H9 (cell line): ENCODE data around the gene WDR27. TPM values are rescaled to one million over a fixed set of nuclear protein-coding genes. Genes with fewer than 3 reads are reported as not detected.

Source experiments
- DNase-seq: peaks from one replicate; pipeline ENCODE4 v3.0.0-alpha.2; 2017
- H2AFZ ChIP-seq: one replicate; pipeline ENCODE4 v1.6.1; 2013; ENCODE audit warnings: mild to moderate bottlenecking, low read length, control low read depth, moderate library complexity
- H2AK5ac ChIP-seq: 2 replicates; pipeline ENCODE4 v1.6.1; 2013; ENCODE audit warnings: low read length, control low read depth, mixed read lengths; ENCODE audit not compliant: insufficient read length
- H2BK120ac ChIP-seq: one replicate; pipeline ENCODE4 v1.6.1; 2013; ENCODE audit warnings: low read depth, mild to moderate bottlenecking, low read length, control low read depth, inconsistent platforms; ENCODE audit not compliant: poor library complexity, severe bottlenecking
- H2BK12ac ChIP-seq: 2 replicates; pipeline ENCODE4 v1.6.1; 2013; ENCODE audit warnings: low read length, control low read depth, mixed read lengths, low read depth; ENCODE audit not compliant: insufficient read length
- H2BK15ac ChIP-seq: 2 replicates; pipeline ENCODE4 v1.6.1; 2013; ENCODE audit warnings: low read depth, low read length, control low read depth
- H2BK20ac ChIP-seq: one replicate; pipeline ENCODE4 v1.6.1; 2013; ENCODE audit warnings: low read depth, mild to moderate bottlenecking, low read length, control low read depth, inconsistent platforms; ENCODE audit not compliant: poor library complexity, severe bottlenecking
- H2BK5ac ChIP-seq: 2 replicates; pipeline ENCODE4 v1.6.1; 2013; ENCODE audit warnings: low read length, control low read depth, mixed read lengths; ENCODE audit not compliant: insufficient read length
- H3K14ac ChIP-seq: 2 replicates; pipeline ENCODE4 v1.6.1; 2013; ENCODE audit warnings: low read length, control low read depth; ENCODE audit not compliant: insufficient read depth
- H3K18ac ChIP-seq: 2 replicates; pipeline ENCODE4 v1.6.1; 2013; ENCODE audit warnings: low read depth, mild to moderate bottlenecking, mixed read lengths, low read length, control low read depth; ENCODE audit not compliant: insufficient read length
- H3K23ac ChIP-seq: 2 replicates; pipeline ENCODE4 v1.6.1; 2013; ENCODE audit warnings: low read length, control low read depth, mixed read lengths, low read depth; ENCODE audit not compliant: insufficient read length
- H3K23me2 ChIP-seq: 2 replicates; pipeline ENCODE4 v1.6.1; 2013; ENCODE audit warnings: low read depth, mild to moderate bottlenecking, mixed read lengths, low read length, control low read depth; ENCODE audit not compliant: insufficient read length, poor library complexity, severe bottlenecking
- H3K27ac ChIP-seq: 2 replicates; pipeline ENCODE4 v1.5.1; 2013; ENCODE audit warnings: low read length, control low read depth, mixed read lengths, low read depth; ENCODE audit not compliant: insufficient read length
- H3K27me3 ChIP-seq: 2 replicates; pipeline ENCODE4 v1.6.1; 2013; ENCODE audit warnings: low read length, control low read depth, inconsistent platforms; ENCODE audit not compliant: insufficient read depth
- H3K4ac ChIP-seq: 2 replicates; pipeline ENCODE4 v1.6.1; 2013; ENCODE audit warnings: low read depth, mild to moderate bottlenecking, control low read depth, inconsistent platforms, low read length, moderate library complexity
- H3K4me1 ChIP-seq: 2 replicates; pipeline ENCODE4 v1.6.1; 2013; ENCODE audit warnings: low read length, control low read depth, inconsistent platforms; ENCODE audit not compliant: insufficient read depth
- H3K4me2 ChIP-seq: 2 replicates; pipeline ENCODE4 v1.6.1; 2013; ENCODE audit warnings: low read length, control low read depth, mixed read lengths; ENCODE audit not compliant: insufficient read length, insufficient read depth
- H3K56ac ChIP-seq: 2 replicates; pipeline ENCODE4 v1.6.1; 2013; ENCODE audit warnings: low read depth, mild to moderate bottlenecking, mixed read lengths, low read length, control low read depth; ENCODE audit not compliant: insufficient read length
- H3K79me1 ChIP-seq: 2 replicates; pipeline ENCODE4 v1.6.1; 2013; ENCODE audit warnings: low read depth, mild to moderate bottlenecking, moderate library complexity, low read length, control low read depth, inconsistent platforms; ENCODE audit not compliant: insufficient read depth, poor library complexity, severe bottlenecking
- H3K79me2 ChIP-seq: 2 replicates; pipeline ENCODE4 v1.6.1; 2013; ENCODE audit warnings: low read length, control low read depth, inconsistent platforms; ENCODE audit not compliant: insufficient read depth
- H3K9ac ChIP-seq: 2 replicates; pipeline ENCODE4 v1.6.1; 2013; ENCODE audit warnings: low read length, control low read depth, mixed read lengths; ENCODE audit not compliant: insufficient read length; ENCODE audit errors: extremely low read depth
- H3K9me3 ChIP-seq: one replicate; pipeline ENCODE4 v1.6.1; 2013; ENCODE audit warnings: low read depth, low read length, inconsistent platforms; ENCODE audit not compliant: control insufficient read depth
- H3T11ph ChIP-seq: one replicate; pipeline ENCODE4 v1.6.1; 2013; ENCODE audit warnings: mild to moderate bottlenecking, low read length, control low read depth, inconsistent platforms
- H4K20me1 ChIP-seq: one replicate; pipeline ENCODE4 v1.6.1; 2013; ENCODE audit not compliant: control insufficient read depth, insufficient read length, insufficient read depth
- H4K5ac ChIP-seq: 2 replicates; pipeline ENCODE4 v1.6.1; 2013; ENCODE audit warnings: low read depth, mild to moderate bottlenecking, mixed read lengths, low read length, control low read depth; ENCODE audit not compliant: insufficient read length
- H4K8ac ChIP-seq: replicated peaks from 2 replicates; pipeline ENCODE4 v1.6.1; 2013; ENCODE audit warnings: low read length, control low read depth, mixed read lengths, low read depth; ENCODE audit not compliant: insufficient read length
- H4K91ac ChIP-seq: 2 replicates; pipeline ENCODE4 v1.6.1; 2013; ENCODE audit warnings: low read depth, mild to moderate bottlenecking, moderate library complexity, mixed read lengths, low read length, control low read depth; ENCODE audit not compliant: insufficient read length
- H3K27ac Mint-ChIP-seq, 3 experiments: 2 replicates in 2 of 3; 3 replicates in 1 of 3; pipeline ENCODE4 v1.8.0; 2020 to 2021; ENCODE audit warnings: mixed read lengths in 3 of 3, mild to moderate bottlenecking in 1 of 3, moderate library complexity in 1 of 3
- H3K27me3 Mint-ChIP-seq: 2 replicates; pipeline ENCODE4 v1.8.0; 2021; ENCODE audit warnings: low read depth, mild to moderate bottlenecking, moderate library complexity, mixed read lengths
- H3K36me3 Mint-ChIP-seq, 3 experiments: 2 replicates in 2 of 3; 3 replicates in 1 of 3; pipeline ENCODE4 v1.8.0; 2020 to 2021; ENCODE audit warnings: low read depth in 3 of 3, mixed read lengths in 3 of 3; ENCODE audit not compliant: insufficient read depth in 1 of 3
- H3K4me1 Mint-ChIP-seq, 2 experiments: 2 replicates each; pipeline ENCODE4 v1.8.0; 2020; ENCODE audit warnings: mixed read lengths in 2 of 2
- H3K4me3 Mint-ChIP-seq, 2 experiments: 2 replicates in 1 of 2; 3 replicates in 1 of 2; pipeline ENCODE4 v1.8.0; 2020 to 2021; ENCODE audit warnings: mild to moderate bottlenecking in 2 of 2, mixed read lengths in 2 of 2, moderate library complexity in 1 of 2
- H3K9me3 Mint-ChIP-seq, 2 experiments: 2 replicates in 1 of 2; 3 replicates in 1 of 2; pipeline ENCODE4 v1.8.0; 2020; ENCODE audit warnings: mild to moderate bottlenecking in 2 of 2, mixed read lengths in 2 of 2, moderate library complexity in 1 of 2
- WGBS: extraction: QIAGEN DNeasy Blood & Tissue Kit; methylation state at CpG from one replicate; pipeline ENCODE4 v1.1.7; 2013; ENCODE audit warnings: missing lambda C conversion rate, low lambda C conversion rate, mixed read lengths; ENCODE audit not compliant: insufficient read length; ENCODE audit errors: extremely low coverage; 5-methylcytosine and 5-hydroxymethylcytosine counted together
- total RNA-seq: library from RNA; stranded (reverse); gene quantifications from 2 replicates; pipeline ENCODE4 v1.2.1, GENCODE V29; 2021
- TF ChIP-seq, protein P1 (sequence below): fragments of 200-600 bp; sonication (generic); conservative IDR thresholded peaks from 3 replicates; pipeline ENCODE4 v1.8.0; 2021; ENCODE audit warnings: antibody characterized with exemption, mild to moderate bottlenecking

The WDR27 gene
- total RNA-seq, 1 experiment from 2014 or later = 48.7 TPM

DNA sequence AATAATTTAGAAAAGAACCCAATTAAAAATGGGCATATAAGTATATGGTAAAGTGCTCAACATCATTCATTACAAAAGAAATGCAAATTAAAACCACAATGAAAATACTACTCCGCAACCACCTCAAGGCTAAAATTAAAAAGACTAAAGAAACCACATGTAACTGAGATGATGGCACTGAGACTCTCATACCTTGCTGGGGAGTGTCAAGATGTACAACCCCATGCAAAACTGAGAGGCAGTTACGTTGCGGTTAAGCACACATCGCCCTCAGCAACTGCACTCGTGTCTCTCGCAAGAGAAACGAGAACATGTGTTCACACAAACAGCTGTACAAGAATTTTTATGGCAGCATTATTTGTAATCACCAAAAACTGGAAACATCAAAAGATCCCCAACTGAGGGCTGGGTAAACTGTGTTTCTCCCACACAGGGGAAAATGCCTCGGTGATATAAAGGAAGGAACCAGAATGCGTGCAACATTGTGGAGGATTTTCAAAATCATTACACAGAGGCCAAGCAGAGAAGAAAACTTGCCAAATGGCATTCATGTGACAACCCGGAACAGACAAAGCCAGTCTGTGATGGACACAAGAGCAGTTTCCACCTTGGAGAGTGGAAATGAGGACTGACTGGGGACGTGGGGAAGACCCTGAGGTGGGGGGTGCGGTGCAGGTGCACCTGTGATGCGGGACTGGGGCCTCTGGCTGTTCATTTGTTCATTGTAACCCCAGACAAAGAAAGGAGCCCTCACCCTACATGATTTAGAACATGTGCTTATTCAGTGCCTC is 144.9 kb downstream of the WDR27 start:
- Histone ChIP-seq H3T11ph (no peak overlapping the region), H3K9ac (no peak overlapping the region), H3K9me3 (no peaks in the 10 kb centered on the region), H3K79me2 (no peaks in the 10 kb centered on the region; the same call in 1 of the 2 replicates), H2AFZ (no peak overlapping the region), H3K23ac (no peak overlapping the region), H3K56ac (no peak overlapping the region), H3K27me3 (no peaks in the 10 kb centered on the region), H3K4me2 (no peak overlapping the region), H2BK15ac (no peak overlapping the region), H4K91ac (no peak overlapping the region), H3K79me1 (no peaks in the 10 kb centered on the region), H4K5ac (no peak overlapping the region), H2BK12ac (no peak overlapping the region), H3K14ac (peak overlapping the region; percentile 49; the same call in 1 of the 2 replicates), H3K4me1 (no peaks in the 10 kb centered on the region), H4K20me1 (no peaks in the 10 kb centered on the region), H4K8ac (no peak overlapping the region), H3K18ac (no peak overlapping the region), H3K23me2 (no peaks in the 10 kb centered on the region), H3K4ac (no peak overlapping the region), H2BK5ac (no peak overlapping the region), H2AK5ac (no peak overlapping the region), H2BK20ac (no peak overlapping the region), H3K27ac (no peak overlapping the region), H2BK120ac (no peak overlapping the region)
- Mint-ChIP-seq H3K27ac (peak overlapping the region in 2 of 3 experiments; percentile 58 to 62; a peak in 2 of 7 replicates), H3K4me3 (no peak overlapping the region), H3K4me1 (peaks cover 3 to 4% of the 10 kb centered on the region in 2 experiments; a peak in 2 of 4 replicates), H3K27me3 (no peaks in the 10 kb centered on the region), H3K9me3 (peaks cover 0 to 2% of the 10 kb centered on the region in 2 experiments; a peak in 1 of 5 replicates), H3K36me3 (peaks cover 2 to 19% (median 10%) of the 10 kb centered on the region in 3 experiments; a peak in 5 of 7 replicates)
- DNase-seq = no peak
- TF ChIP-seq, protein P1, sequence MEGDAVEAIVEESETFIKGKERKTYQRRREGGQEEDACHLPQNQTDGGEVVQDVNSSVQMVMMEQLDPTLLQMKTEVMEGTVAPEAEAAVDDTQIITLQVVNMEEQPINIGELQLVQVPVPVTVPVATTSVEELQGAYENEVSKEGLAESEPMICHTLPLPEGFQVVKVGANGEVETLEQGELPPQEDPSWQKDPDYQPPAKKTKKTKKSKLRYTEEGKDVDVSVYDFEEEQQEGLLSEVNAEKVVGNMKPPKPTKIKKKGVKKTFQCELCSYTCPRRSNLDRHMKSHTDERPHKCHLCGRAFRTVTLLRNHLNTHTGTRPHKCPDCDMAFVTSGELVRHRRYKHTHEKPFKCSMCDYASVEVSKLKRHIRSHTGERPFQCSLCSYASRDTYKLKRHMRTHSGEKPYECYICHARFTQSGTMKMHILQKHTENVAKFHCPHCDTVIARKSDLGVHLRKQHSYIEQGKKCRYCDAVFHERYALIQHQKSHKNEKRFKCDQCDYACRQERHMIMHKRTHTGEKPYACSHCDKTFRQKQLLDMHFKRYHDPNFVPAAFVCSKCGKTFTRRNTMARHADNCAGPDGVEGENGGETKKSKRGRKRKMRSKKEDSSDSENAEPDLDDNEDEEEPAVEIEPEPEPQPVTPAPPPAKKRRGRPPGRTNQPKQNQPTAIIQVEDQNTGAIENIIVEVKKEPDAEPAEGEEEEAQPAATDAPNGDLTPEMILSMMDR = no peak
- no CpG with 5 or more reads among the region's 13 CpGs for WGBS
